ENCODE data around the gene KANSL1L.
A peak's percentile ranks its signal among the peaks of the same experiment; 100 is the strongest.

- TF ChIP-seq CTCF (IDR thresholded peaks at IDR 0.05), result peak in 3 of 4 experiments; percentile 54 to 65 (median 65)
- no peak for TF ChIP-seq POLR2AphosphoS5 (IDR thresholded peaks at IDR 0.05)
These were observed 98.2 kb downstream of the KANSL1L start for GRCh38 chr2:210072922-210073509.
